HepG2 (cell line): Measurements from ENCODE around the gene RAC3. TPM values are rescaled to one million over a fixed set of nuclear protein-coding genes. Genes with fewer than 3 reads are reported as not detected.
A peak's percentile ranks its signal among the peaks of the same experiment; 100 is the strongest.

Source experiments
- ARID4A ChIP-seq: sonication (generic); formaldehyde crosslinking; IDR thresholded peaks from 2 replicates; pipeline ENCODE4 v1.5.0; 2020; ENCODE audit warnings: mild to moderate bottlenecking, missing genetic modification reagents, borderline replicate concordance
- HCFC1 ChIP-seq: fragments of 150-350 bp; IDR thresholded peaks from 2 replicates; pipeline ENCODE4 v1.6.1; 2014; ENCODE audit warnings: low read depth, low read length
- HIVEP1 ChIP-seq: sonication (generic); formaldehyde crosslinking; IDR thresholded peaks from 2 replicates; pipeline ENCODE4 v1.4.0; 2020; ENCODE audit warnings: mild to moderate bottlenecking, missing genetic modification reagents
- ISL2 ChIP-seq: sonication (generic); formaldehyde crosslinking; IDR thresholded peaks from 2 replicates; pipeline ENCODE4 v1.5.0; 2020; ENCODE audit warnings: missing genetic modification reagents
- MAZ ChIP-seq, 2 experiments: sonication (generic) in 1 of 2; formaldehyde crosslinking in 1 of 2; IDR thresholded peaks; 2 replicates each; pipeline versions ENCODE4 v1.5.0 to v1.6.1; 2012 to 2020; ENCODE audit warnings: low read depth in 2 of 2, mild to moderate bottlenecking in 2 of 2, borderline replicate concordance in 1 of 2, improper control_type of control experiment in 1 of 2, low read length in 1 of 2, missing genetic modification reagents in 1 of 2, moderate library complexity in 1 of 2
- MIXL1 ChIP-seq: IDR thresholded peaks from 2 replicates; pipeline ENCODE4 v1.6.1; 2016
- MLXIP ChIP-seq: sonication (generic); formaldehyde crosslinking; IDR thresholded peaks from 2 replicates; pipeline ENCODE4 v1.9.0; 2021; ENCODE audit warnings: missing genetic modification reagents, borderline replicate concordance
- RELA ChIP-seq: sonication (generic); formaldehyde crosslinking; IDR thresholded peaks from 2 replicates; pipeline ENCODE4 v1.4.0; 2020; ENCODE audit warnings: missing genetic modification reagents
- SIN3B ChIP-seq: fragments of 150-350 bp; IDR thresholded peaks from 2 replicates; pipeline ENCODE4 v1.6.1; 2014; ENCODE audit warnings: low read length
- SMARCC2 ChIP-seq: fragments of 450-650 bp; IDR thresholded peaks from 2 replicates; pipeline ENCODE4 v1.6.1; 2017; ENCODE audit warnings: antibody characterized with exemption, mild to moderate bottlenecking
- TARDBP ChIP-seq: sonication (generic); formaldehyde crosslinking; IDR thresholded peaks from 2 replicates; pipeline ENCODE4 v1.8.0; 2022; ENCODE audit warnings: mild to moderate bottlenecking, missing genetic modification reagents
- ZBTB33 ChIP-seq: sonication (generic); formaldehyde crosslinking; IDR thresholded peaks from 2 replicates; pipeline ENCODE4 v1.4.0; 2020; ENCODE audit warnings: missing genetic modification reagents
- ZNF160 ChIP-seq: sonication (generic); formaldehyde crosslinking; IDR thresholded peaks from 2 replicates; pipeline ENCODE4 v1.8.0; 2022; ENCODE audit warnings: mild to moderate bottlenecking, inconsistent platforms, missing genetic modification reagents
- ZNF18 ChIP-seq: sonication (generic); formaldehyde crosslinking; IDR thresholded peaks from 2 replicates; pipeline ENCODE4 v1.8.0; 2022; ENCODE audit warnings: mild to moderate bottlenecking, missing genetic modification reagents; ENCODE audit not compliant: insufficient replicate concordance
- ZNF496 ChIP-seq: sonication (generic); formaldehyde crosslinking; IDR thresholded peaks from 2 replicates; pipeline ENCODE4 v1.8.1; 2023; ENCODE audit warnings: mild to moderate bottlenecking, moderate library complexity, missing genetic modification reagents; ENCODE audit not compliant: insufficient replicate concordance
- ZNF546 ChIP-seq: sonication (generic); formaldehyde crosslinking; conservative IDR thresholded peaks from 2 replicates; pipeline ENCODE4 v1.8.1; 2023; ENCODE audit warnings: mild to moderate bottlenecking, missing genetic modification reagents
- ZNF891 ChIP-seq: sonication (generic); formaldehyde crosslinking; IDR thresholded peaks from 2 replicates; pipeline ENCODE4 v1.5.0; 2020; ENCODE audit warnings: mild to moderate bottlenecking, missing genetic modification reagents
- polyA plus RNA-seq, 8 experiments: library from polyadenylated mRNA; depleted of rRNA in 3 of 8; stranded (reverse) in 7 of 8; unstranded in 1 of 8; fragments of >200 nt; fragmentation: Illumina TruSeq in 4 of 8; extraction: Trizol in 4 of 8; gene quantifications; 2 replicates each; pipeline versions ENCODE4 v1.2.1 to v1.2.3, GENCODE V29; 2011 to 2016; ENCODE audit warnings: low read depth in 4 of 8, missing spikeins in 1 of 8, mixed read lengths in 1 of 8; ENCODE audit not compliant: insufficient read depth in 1 of 8
- total RNA-seq, 5 experiments: library from RNA; depleted of rRNA; stranded (reverse); fragments of >200 nt; fragmentation: Illumina TruSeq; extraction: Trizol; gene quantifications; 2 replicates each; pipeline ENCODE4 v1.2.3, GENCODE V29; 2016; ENCODE audit warnings: low read depth in 1 of 5

Gene RAC3
- total and polyA plus RNA-seq, 2 of the 13 experiments (the other 11 are each of a cell fraction or from before 2014, with no cell fraction given), result 10.5 to 21.3 TPM

- TF ChIP-seq ARID4A (CRISPR knock-in tag), result peak; percentile 91
- TF ChIP-seq ZNF18, result no peak
- TF ChIP-seq HIVEP1 (CRISPR knock-in tag), result 0 out of 2 replicates have a peak, but pooled peaks have one; percentile 49
- TF ChIP-seq SMARCC2, result no peak
- TF ChIP-seq MIXL1, result no peak
- TF ChIP-seq ISL2 (CRISPR knock-in tag), result no peak
- TF ChIP-seq SIN3B, result no peak
- TF ChIP-seq ZNF546 (CRISPR knock-in tag), result peak; percentile 89; the same call in 1 of the 2 replicates
- no peak for TF ChIP-seq MLXIP (CRISPR knock-in tag)
- peak; percentile 61; the same call in 1 of the 2 replicates for TF ChIP-seq TARDBP (CRISPR knock-in tag)
- TF ChIP-seq ZBTB33, result peak; percentile 65; the same call in 1 of the 2 replicates
- TF ChIP-seq RELA (CRISPR knock-in tag), result 0 out of 2 replicates have a peak, but pooled peaks have one; percentile 24
- TF ChIP-seq HCFC1, result no peak
- TF ChIP-seq ZNF496 (CRISPR knock-in tag), result no peak
- peak; percentile 8; the same call in 1 of the 2 replicates for TF ChIP-seq MAZ (IDR thresholded peaks at IDR 0.05; ENCODE audit: borderline replicate concordance, low read depth, low read length)
- TF ChIP-seq MAZ (CRISPR knock-in tag; IDR thresholded peaks at IDR 0.05; ENCODE audit: low read depth), result peak; percentile 95
- no peak for TF ChIP-seq ZNF891
- TF ChIP-seq ZNF160 (CRISPR knock-in tag), result 0 out of 2 replicates have a peak, but pooled peaks have one; percentile 23
Observed at GRCh38 chr17:82056729-82057621, 25.5 kb downstream of the RAC3 start (continued).
